WTC11 (cell line): Measurements from ENCODE around the gene ASTN2. TPM values are rescaled to one million over a fixed set of nuclear protein-coding genes. Genes with fewer than 3 reads are reported as not detected.

Experiments
- ATAC-seq: fragments of 200-7000 bp; cut with Tn5 transposase; 2 replicates; pipeline ENCODE4 v1.10.0; 2021; ENCODE audit warnings: mild to moderate bottlenecking, moderate library complexity
- CTCF ChIA-PET: fragments of 300-600 bp; sonication (Branson Sonifier 250); formaldehyde crosslinking; loops from one replicate; lab custom pipeline; 2021; ENCODE audit warnings: antibody characterized with exemption; lab: Charles Lee
- POLR2A ChIA-PET: fragments of 350-600 bp; sonication (Branson Sonifier 250); formaldehyde crosslinking; loops from one replicate; lab custom pipeline; 2021; ENCODE audit warnings: antibody characterized with exemption; lab: Charles Lee
- DNase-seq: peaks from one replicate; pipeline ENCODE4 v3.0.0; 2021; ENCODE audit warnings: low spot score
- H3K27ac Mint-ChIP-seq: 2 replicates; pipeline ENCODE4 v1.8.0; 2021; ENCODE audit warnings: mixed read lengths
- H3K27me3 Mint-ChIP-seq: 2 replicates; pipeline ENCODE4 v1.8.0; 2021; ENCODE audit warnings: low read depth, mild to moderate bottlenecking, moderate library complexity, mixed read lengths
- H3K36me3 Mint-ChIP-seq: 2 replicates; pipeline ENCODE4 v1.8.0; 2021; ENCODE audit warnings: mixed read lengths
- H3K4me1 Mint-ChIP-seq: 2 replicates; pipeline ENCODE4 v1.8.0; 2022; ENCODE audit warnings: mixed read lengths
- H3K4me3 Mint-ChIP-seq: 2 replicates; pipeline ENCODE4 v1.8.0; 2021; ENCODE audit warnings: mild to moderate bottlenecking, moderate library complexity, mixed read lengths
- H3K9me3 Mint-ChIP-seq: 2 replicates; pipeline ENCODE4 v1.8.0; 2021; ENCODE audit warnings: mixed read lengths
- AFF4 ChIP-seq: sonication (generic); formaldehyde crosslinking; IDR thresholded peaks from 2 replicates; pipeline ENCODE4 v1.8.1; 2023; ENCODE audit warnings: mild to moderate bottlenecking, missing genetic modification reagents, borderline replicate concordance
- ATF6 ChIP-seq: sonication (generic); formaldehyde crosslinking; IDR thresholded peaks from 2 replicates; pipeline ENCODE4 v1.8.1; 2023; ENCODE audit warnings: mild to moderate bottlenecking, missing genetic modification reagents
- CBFB ChIP-seq: sonication (generic); formaldehyde crosslinking; IDR thresholded peaks from 2 replicates; pipeline ENCODE4 v1.8.1; 2022; ENCODE audit warnings: mild to moderate bottlenecking, low read depth, missing genetic modification reagents
- ETV6 ChIP-seq: sonication (generic); formaldehyde crosslinking; IDR thresholded peaks from 2 replicates; pipeline ENCODE4 v1.8.1; 2022; ENCODE audit warnings: mild to moderate bottlenecking, missing genetic modification reagents
- FOXJ3 ChIP-seq: sonication (generic); formaldehyde crosslinking; IDR thresholded peaks from 2 replicates; pipeline ENCODE4 v1.9.0; 2021; ENCODE audit warnings: missing genetic modification reagents, mild to moderate bottlenecking, borderline replicate concordance
- FOXK1 ChIP-seq: sonication (generic); formaldehyde crosslinking; IDR thresholded peaks from 2 replicates; pipeline ENCODE4 v1.8.0; 2022; ENCODE audit warnings: mild to moderate bottlenecking, moderate library complexity, missing genetic modification reagents
- GRHL2 ChIP-seq: fragments of 250-450 bp; sonication (Bioruptor Pico); IDR thresholded peaks from 2 replicates; pipeline ENCODE4 v1.8.0; 2022; ENCODE audit warnings: mild to moderate bottlenecking, moderate library complexity; ENCODE audit not compliant: insufficient replicate concordance, severe bottlenecking
- JUN ChIP-seq: sonication (generic); formaldehyde crosslinking; IDR thresholded peaks from 2 replicates; pipeline ENCODE4 v1.8.0; 2023; ENCODE audit warnings: mild to moderate bottlenecking, missing genetic modification reagents
- MYBL2 ChIP-seq: sonication (generic); formaldehyde crosslinking; IDR thresholded peaks from 2 replicates; pipeline ENCODE4 v1.8.1; 2023; ENCODE audit warnings: mild to moderate bottlenecking, moderate library complexity, missing genetic modification reagents
- PREB ChIP-seq: sonication (generic); formaldehyde crosslinking; IDR thresholded peaks from 2 replicates; pipeline ENCODE4 v1.8.1; 2022; ENCODE audit warnings: mild to moderate bottlenecking, missing genetic modification reagents, moderate library complexity, borderline replicate concordance
- SMAD3 ChIP-seq: sonication (generic); formaldehyde crosslinking; IDR thresholded peaks from 2 replicates; pipeline ENCODE4 v1.8.0; 2022; ENCODE audit warnings: missing genetic modification reagents, mild to moderate bottlenecking, borderline replicate concordance
- SMAD4 ChIP-seq: sonication (generic); formaldehyde crosslinking; IDR thresholded peaks from 2 replicates; pipeline ENCODE4 v1.8.0; 2022; ENCODE audit warnings: mild to moderate bottlenecking, missing genetic modification reagents
- SP1 ChIP-seq: sonication (generic); formaldehyde crosslinking; conservative IDR thresholded peaks from 2 replicates; pipeline ENCODE4 v1.8.1; 2022; ENCODE audit warnings: missing genetic modification reagents
- TEAD1 ChIP-seq: sonication (generic); formaldehyde crosslinking; IDR thresholded peaks from 2 replicates; pipeline ENCODE4 v1.8.0; 2022; ENCODE audit warnings: mild to moderate bottlenecking, missing genetic modification reagents
- ZNF281 ChIP-seq: sonication (generic); formaldehyde crosslinking; IDR thresholded peaks from 2 replicates; pipeline ENCODE4 v1.8.0; 2023; ENCODE audit warnings: mild to moderate bottlenecking, missing genetic modification reagents
- ZNF396 ChIP-seq: fragments of 250-450 bp; sonication (Bioruptor Pico); IDR thresholded peaks from 2 replicates; pipeline ENCODE4 v1.8.0; 2021; ENCODE audit warnings: mild to moderate bottlenecking, moderate library complexity, borderline replicate concordance
- ZNF416 ChIP-seq: fragments of 250-450 bp; sonication (Bioruptor Pico); IDR thresholded peaks from 2 replicates; pipeline ENCODE4 v1.9.0; 2021; ENCODE audit warnings: mild to moderate bottlenecking, inconsistent platforms
- ZNF423 ChIP-seq: fragments of 250-450 bp; sonication (Bioruptor Pico); IDR thresholded peaks from 2 replicates; pipeline ENCODE4 v2.1.2; 2022; ENCODE audit warnings: mild to moderate bottlenecking, moderate library complexity
- ZNF512 ChIP-seq: sonication (generic); formaldehyde crosslinking; IDR thresholded peaks from 2 replicates; pipeline ENCODE4 v1.8.1; 2022; ENCODE audit warnings: missing genetic modification reagents, borderline replicate concordance
- total RNA-seq: library from RNA; stranded (reverse); gene quantifications from 3 replicates; pipeline ENCODE4 v1.2.3, GENCODE V29; 2021
- TF ChIP-seq, protein P1 (sequence below): sonication (generic); formaldehyde crosslinking; IDR thresholded peaks from 2 replicates; pipeline ENCODE4 v1.8.0; 2022; ENCODE audit warnings: mild to moderate bottlenecking, missing genetic modification reagents

Gene ASTN2
- total RNA-seq, 1 experiment from 2014 or later = 16.2 TPM

GRCh38 chr9:117075636-117076035 is 339.2 kb downstream of the ASTN2 start (continued):
- TF ChIP-seq ZNF396 (CRISPR knock-in tag) (no peak), FOXK1 (no peak), JUN (CRISPR knock-in tag) (no peak), TEAD1 (CRISPR knock-in tag) (no peak), SMAD3 (CRISPR knock-in tag) (no peak), SP1 (CRISPR knock-in tag) (no peak), ZNF423 (CRISPR knock-in tag) (no peak), PREB (CRISPR knock-in tag) (no peak), ZNF281 (CRISPR knock-in tag) (no peak), MYBL2 (no peak), GRHL2 (no peak), ATF6 (CRISPR knock-in tag) (no peak)
- TF ChIP-seq, protein P1, sequence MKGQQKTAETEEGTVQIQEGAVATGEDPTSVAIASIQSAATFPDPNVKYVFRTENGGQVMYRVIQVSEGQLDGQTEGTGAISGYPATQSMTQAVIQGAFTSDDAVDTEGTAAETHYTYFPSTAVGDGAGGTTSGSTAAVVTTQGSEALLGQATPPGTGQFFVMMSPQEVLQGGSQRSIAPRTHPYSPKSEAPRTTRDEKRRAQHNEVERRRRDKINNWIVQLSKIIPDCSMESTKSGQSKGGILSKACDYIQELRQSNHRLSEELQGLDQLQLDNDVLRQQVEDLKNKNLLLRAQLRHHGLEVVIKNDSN = no peak

- H3K27ac Mint-ChIP-seq = no peak overlapping the region
- ChIA-PET POLR2A (no interaction called here), CTCF (interaction anchor here (1.3 kb wide), 1 partner anchor 337 kb away, joined by 4 read pairs; no protein-coding TSS in a partner anchor)
- DNase-seq = no peak
- H3K27me3 Mint-ChIP-seq = no peaks in the 10 kb centered on the region
- no peak for ATAC-seq
- no peaks in the 10 kb centered on the region for H3K9me3 Mint-ChIP-seq
- no peak for TF ChIP-seq ZNF512 (CRISPR knock-in tag)
- peaks cover 34% of the 10 kb centered on the region for H3K4me1 Mint-ChIP-seq
- no peaks in the 10 kb centered on the region for H3K36me3 Mint-ChIP-seq
- no peak overlapping the region for H3K4me3 Mint-ChIP-seq
These were observed 339.9 kb downstream of the ASTN2 start for GRCh38 chr9:117074784-117075520.

GRCh38 chr9:117074342-117074662 is 340.6 kb downstream of the ASTN2 start:
- ATAC-seq (no peak), DNase-seq (no peak)
- H3K4me3 Mint-ChIP-seq = no peak overlapping the region
- POLR2A ChIA-PET = no interaction called here
- H3K9me3 Mint-ChIP-seq = no peaks in the 10 kb centered on the region
- H3K27ac Mint-ChIP-seq = no peak overlapping the region
- no peaks in the 10 kb centered on the region for H3K27me3 Mint-ChIP-seq
- peaks cover 34% of the 10 kb centered on the region for H3K4me1 Mint-ChIP-seq
- CTCF ChIA-PET = interaction anchor here (0.7 to 1.3 kb wide), 2 partner anchors 43 to 337 kb away, joined by 4 read pairs; no protein-coding TSS in a partner anchor
- H3K36me3 Mint-ChIP-seq = no peaks in the 10 kb centered on the region
- TF ChIP-seq AFF4 (CRISPR knock-in tag) (no peak), FOXJ3 (CRISPR knock-in tag) (no peak), ETV6 (CRISPR knock-in tag) (no peak), SMAD4 (no peak), ZNF416 (CRISPR knock-in tag) (no peak), CBFB (CRISPR knock-in tag) (no peak)
- TF ChIP-seq, protein P1 = no peak
